Measurements from ENCODE around the gene SFT2D2.

Gene SFT2D2

GRCh38 chr1:168210312-168210711 is 15.5 kb upstream of the SFT2D2 start:
- TF ChIP-seq, protein P1, sequence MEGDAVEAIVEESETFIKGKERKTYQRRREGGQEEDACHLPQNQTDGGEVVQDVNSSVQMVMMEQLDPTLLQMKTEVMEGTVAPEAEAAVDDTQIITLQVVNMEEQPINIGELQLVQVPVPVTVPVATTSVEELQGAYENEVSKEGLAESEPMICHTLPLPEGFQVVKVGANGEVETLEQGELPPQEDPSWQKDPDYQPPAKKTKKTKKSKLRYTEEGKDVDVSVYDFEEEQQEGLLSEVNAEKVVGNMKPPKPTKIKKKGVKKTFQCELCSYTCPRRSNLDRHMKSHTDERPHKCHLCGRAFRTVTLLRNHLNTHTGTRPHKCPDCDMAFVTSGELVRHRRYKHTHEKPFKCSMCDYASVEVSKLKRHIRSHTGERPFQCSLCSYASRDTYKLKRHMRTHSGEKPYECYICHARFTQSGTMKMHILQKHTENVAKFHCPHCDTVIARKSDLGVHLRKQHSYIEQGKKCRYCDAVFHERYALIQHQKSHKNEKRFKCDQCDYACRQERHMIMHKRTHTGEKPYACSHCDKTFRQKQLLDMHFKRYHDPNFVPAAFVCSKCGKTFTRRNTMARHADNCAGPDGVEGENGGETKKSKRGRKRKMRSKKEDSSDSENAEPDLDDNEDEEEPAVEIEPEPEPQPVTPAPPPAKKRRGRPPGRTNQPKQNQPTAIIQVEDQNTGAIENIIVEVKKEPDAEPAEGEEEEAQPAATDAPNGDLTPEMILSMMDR (IDR thresholded peaks at IDR 0.05; ENCODE audit: insufficient read depth, low read depth, low read length, missing control alignments), result no peak
- no peak for DNase-seq (ENCODE audit: low read depth)

GRCh38 chr1:168213349-168213748 is 12.5 kb upstream of the SFT2D2 start:
- TF ChIP-seq, protein P1 (IDR thresholded peaks at IDR 0.05; ENCODE audit: insufficient read depth, low read depth, low read length, missing control alignments), result no peak
- H3K4me3 ChIP-seq (ENCODE audit: low read length), result no peak overlapping the region
- DNase-seq (ENCODE audit: low read depth), result no peak

More at GRCh38 chr1:168210312-168210711, 15.5 kb upstream of the SFT2D2 start:
- H3K4me3 ChIP-seq (ENCODE audit: low read length), result no peak overlapping the region

DNA sequence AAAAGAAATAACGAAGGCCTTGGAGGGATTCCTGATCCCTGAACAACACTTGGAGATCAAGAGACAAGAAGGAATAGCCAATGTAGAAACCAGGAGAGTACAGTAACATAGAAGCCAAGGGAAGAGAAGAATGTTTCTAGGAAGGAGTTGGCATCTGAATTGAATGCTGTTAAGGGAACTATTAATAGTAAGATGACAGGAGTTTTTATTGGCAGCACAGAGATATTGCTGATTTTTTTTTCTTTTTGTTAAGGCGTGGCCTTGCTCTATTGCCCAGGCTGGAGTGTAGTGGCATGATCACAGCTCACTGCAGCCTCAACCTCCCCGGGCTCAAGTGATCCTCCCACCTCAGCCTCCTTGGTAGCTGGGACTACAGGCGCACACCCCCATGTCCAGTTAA is 9.6 kb upstream of the SFT2D2 start:
- DNase-seq (ENCODE audit: low read depth), result no peak
- TF ChIP-seq, protein P1 (IDR thresholded peaks at IDR 0.05; ENCODE audit: insufficient read depth, low read depth, low read length, missing control alignments), result no peak
- H3K4me3 ChIP-seq (ENCODE audit: low read length), result no peak overlapping the region

DNA sequence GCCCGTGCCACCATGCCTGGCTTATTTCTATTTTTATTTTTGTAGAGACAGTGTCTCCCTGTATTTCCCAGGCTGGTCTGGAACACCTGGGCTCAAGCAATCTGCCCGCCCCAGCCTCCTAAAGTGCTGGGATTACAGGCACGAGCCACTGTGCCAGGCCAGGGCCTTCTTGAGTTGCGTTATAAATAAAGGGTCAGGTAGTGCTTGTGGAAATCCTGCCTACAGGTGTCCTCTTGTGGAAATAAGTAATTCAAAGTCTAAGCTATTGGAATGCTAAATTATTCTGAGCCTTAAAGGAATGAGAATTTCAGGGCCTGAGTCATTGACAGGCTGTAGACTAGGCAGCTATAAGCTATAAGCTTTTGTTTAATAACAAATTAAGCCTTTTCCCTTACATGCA is 8.1 kb upstream of the SFT2D2 start:
- H3K4me3 ChIP-seq (ENCODE audit: low read length), result no peak overlapping the region
- DNase-seq (ENCODE audit: low read depth), result no peak
- TF ChIP-seq, protein P1 (IDR thresholded peaks at IDR 0.05; ENCODE audit: insufficient read depth, low read depth, low read length, missing control alignments), result no peak

GRCh38 chr1:168218658-168219057 is 7.1 kb upstream of the SFT2D2 start:
- H3K4me3 ChIP-seq (ENCODE audit: low read length), result no peak overlapping the region
- TF ChIP-seq, protein P1 (IDR thresholded peaks at IDR 0.05; ENCODE audit: insufficient read depth, low read depth, low read length, missing control alignments), result no peak
- DNase-seq (ENCODE audit: low read depth), result no peak

DNA sequence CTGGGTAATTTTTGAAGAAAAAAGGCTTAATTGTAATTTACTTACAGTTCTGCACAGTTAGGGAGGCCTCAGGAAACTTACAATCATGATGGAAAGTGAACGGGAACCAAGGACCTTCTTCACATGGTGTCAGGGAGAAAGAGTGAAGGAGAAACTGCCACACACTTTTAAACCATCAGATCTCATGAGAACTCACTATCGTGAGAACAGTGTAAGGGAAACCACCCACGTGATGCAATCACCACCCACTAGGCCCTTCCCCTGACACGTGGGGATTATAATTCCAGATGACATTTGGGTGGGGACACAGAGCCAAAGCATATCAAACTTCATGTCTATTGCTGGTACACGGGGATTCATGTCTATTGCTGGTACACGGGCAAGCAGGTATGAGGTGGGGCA is 5.3 kb upstream of the SFT2D2 start:
- DNase-seq (ENCODE audit: low read depth), result no peak
- TF ChIP-seq, protein P1 (IDR thresholded peaks at IDR 0.05; ENCODE audit: insufficient read depth, low read depth, low read length, missing control alignments), result no peak
- H3K4me3 ChIP-seq (ENCODE audit: low read length), result no peak overlapping the region

DNA sequence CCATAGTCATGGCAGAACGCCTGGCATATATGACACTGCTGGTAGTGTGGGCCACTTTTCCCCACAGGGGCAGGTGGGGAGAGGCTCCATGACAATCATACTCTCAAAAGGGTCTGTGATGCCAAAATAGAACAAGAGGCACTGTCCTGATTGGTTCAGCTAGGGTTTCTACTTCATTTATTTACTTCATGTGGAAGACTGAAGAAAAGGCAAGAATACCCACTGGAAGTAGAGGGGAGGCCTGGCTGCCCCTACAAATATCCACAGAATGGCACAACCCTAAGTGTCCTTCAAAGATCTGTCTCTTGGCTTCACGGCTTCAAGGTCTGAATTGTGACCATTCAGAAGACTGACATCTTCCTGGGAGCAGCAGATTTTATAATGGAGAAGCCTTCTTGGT is 4.5 kb upstream of the SFT2D2 start:
- TF ChIP-seq, protein P1 (IDR thresholded peaks at IDR 0.05; ENCODE audit: insufficient read depth, low read depth, low read length, missing control alignments), result no peak
- DNase-seq (ENCODE audit: low read depth), result no peak
- no peak overlapping the region for H3K4me3 ChIP-seq (ENCODE audit: low read length)
